Measurements from ENCODE around the gene ZNF70. TPM values are rescaled to one million over a fixed set of nuclear protein-coding genes. Genes with fewer than 3 reads are reported as not detected.
A peak's percentile ranks its signal among the peaks of the same experiment; 100 is the strongest.

ZNF70 gene
- total RNA-seq, 2 experiments from 2014 or later: 1.6 to 1.8 TPM

- H3K4me3 Mint-ChIP-seq: no peak overlapping the region
- POLR2A ChIA-PET: no interaction called here
- peaks cover 29% of the 10 kb centered on the region for H3K4me1 Mint-ChIP-seq
- CTCF ChIA-PET: no interaction called here
- DNase-seq: peak; percentile 34
- no peaks in the 10 kb centered on the region for H3K27me3 Mint-ChIP-seq
- no peaks in the 10 kb centered on the region for H3K36me3 Mint-ChIP-seq (ENCODE audit: low read depth)
- H3K9me3 Mint-ChIP-seq: no peaks in the 10 kb centered on the region
- H3K27ac Mint-ChIP-seq: peak overlapping the region; percentile 3
These were observed 33.4 kb upstream of the ZNF70 start for GRCh38 chr22:23784215-23784732.

GRCh38 chr22:23783265-23784150 lies 32.6 kb upstream of the ZNF70 start:
- H3K27me3 Mint-ChIP-seq: no peaks in the 10 kb centered on the region
- no peak overlapping the region for H3K27ac Mint-ChIP-seq
- H3K36me3 Mint-ChIP-seq (ENCODE audit: low read depth): no peaks in the 10 kb centered on the region

GRCh38 chr22:23782703-23783102 lies 31.8 kb upstream of the ZNF70 start:
- no peak overlapping the region for H3K27ac Mint-ChIP-seq

More at GRCh38 chr22:23783265-23784150, 32.6 kb upstream of the ZNF70 start:
- ChIA-PET POLR2A (no interaction called here), CTCF (interaction anchor here (1.0 kb wide), 1 partner anchor 66 kb away, joined by 3 read pairs; no protein-coding TSS in a partner anchor)
- no peaks in the 10 kb centered on the region for H3K9me3 Mint-ChIP-seq
- H3K4me3 Mint-ChIP-seq: no peak overlapping the region
- peaks cover 23% of the 10 kb centered on the region for H3K4me1 Mint-ChIP-seq
- no peak for DNase-seq

GRCh38 chr22:23782252-23782651 lies 31.3 kb upstream of the ZNF70 start:
- ChIA-PET POLR2A (no interaction called here), CTCF (interaction anchor here (1.0 kb wide), 1 partner anchor 67 kb away, joined by 3 read pairs; no protein-coding TSS in a partner anchor)
- no peak overlapping the region for H3K27ac Mint-ChIP-seq
- peaks cover 13% of the 10 kb centered on the region for H3K4me1 Mint-ChIP-seq
- DNase-seq: no peak
- H3K36me3 Mint-ChIP-seq (ENCODE audit: low read depth): no peaks in the 10 kb centered on the region
- no peak overlapping the region for H3K4me3 Mint-ChIP-seq
- H3K9me3 Mint-ChIP-seq: no peaks in the 10 kb centered on the region
- no peaks in the 10 kb centered on the region for H3K27me3 Mint-ChIP-seq

More at GRCh38 chr22:23782703-23783102, 31.8 kb upstream of the ZNF70 start:
- no peaks in the 10 kb centered on the region for H3K27me3 Mint-ChIP-seq
- POLR2A ChIA-PET: no interaction called here
- H3K4me3 Mint-ChIP-seq: no peak overlapping the region
- H3K36me3 Mint-ChIP-seq (ENCODE audit: low read depth): no peaks in the 10 kb centered on the region
- peaks cover 16% of the 10 kb centered on the region for H3K4me1 Mint-ChIP-seq
- DNase-seq: no peak
- CTCF ChIA-PET: interaction anchor here (1.0 kb wide), 1 partner anchor 67 kb away, joined by 3 read pairs; no protein-coding TSS in a partner anchor
- no peaks in the 10 kb centered on the region for H3K9me3 Mint-ChIP-seq

- ChIA-PET POLR2A (no interaction called here), CTCF (no interaction called here)
- H3K36me3 Mint-ChIP-seq (ENCODE audit: low read depth): no peaks in the 10 kb centered on the region
- H3K9me3 Mint-ChIP-seq: no peaks in the 10 kb centered on the region
- no peak overlapping the region for H3K27ac Mint-ChIP-seq
- no peaks in the 10 kb centered on the region for H3K27me3 Mint-ChIP-seq
- H3K4me3 Mint-ChIP-seq: no peak overlapping the region
- DNase-seq: no peak
- H3K4me1 Mint-ChIP-seq: peaks cover 12% of the 10 kb centered on the region
These were observed 30.7 kb upstream of the ZNF70 start for GRCh38 chr22:23781511-23782183.

- CTCF ChIA-PET: no interaction called here
- no peak overlapping the region for H3K4me3 Mint-ChIP-seq
- H3K36me3 Mint-ChIP-seq (ENCODE audit: low read depth): no peaks in the 10 kb centered on the region
- H3K27me3 Mint-ChIP-seq: no peaks in the 10 kb centered on the region
- no peak overlapping the region for H3K27ac Mint-ChIP-seq
- peaks cover 6% of the 10 kb centered on the region for H3K4me1 Mint-ChIP-seq
- POLR2A ChIA-PET: interaction anchor here (1.0 kb wide), 1 partner anchor 14 kb away, joined by 3 read pairs; no protein-coding TSS in a partner anchor
- DNase-seq: no peak
- no peaks in the 10 kb centered on the region for H3K9me3 Mint-ChIP-seq
These were observed 30.2 kb upstream of the ZNF70 start for GRCh38 chr22:23781065-23781464.

GRCh38 chr22:23780146-23780748 lies 29.3 kb upstream of the ZNF70 start:
- ChIA-PET CTCF (no interaction called here), POLR2A (interaction anchor here (1.0 kb wide), 1 partner anchor 13 kb away, joined by 3 read pairs; no protein-coding TSS in a partner anchor)
- H3K9me3 Mint-ChIP-seq: no peaks in the 10 kb centered on the region
- H3K27ac Mint-ChIP-seq: no peak overlapping the region
- H3K4me1 Mint-ChIP-seq: peaks cover 4% of the 10 kb centered on the region
- no peaks in the 10 kb centered on the region for H3K36me3 Mint-ChIP-seq (ENCODE audit: low read depth)
- no peaks in the 10 kb centered on the region for H3K27me3 Mint-ChIP-seq
- no peak overlapping the region for H3K4me3 Mint-ChIP-seq
- no peak for DNase-seq

- H3K9me3 Mint-ChIP-seq: no peaks in the 10 kb centered on the region
- ChIA-PET CTCF (no interaction called here), POLR2A (no interaction called here)
- DNase-seq: no peak
- H3K27me3 Mint-ChIP-seq: no peaks in the 10 kb centered on the region
- no peak overlapping the region for H3K4me3 Mint-ChIP-seq
- no peak overlapping the region for H3K27ac Mint-ChIP-seq
- H3K36me3 Mint-ChIP-seq (ENCODE audit: low read depth): no peaks in the 10 kb centered on the region
- peaks cover 4% of the 10 kb centered on the region for H3K4me1 Mint-ChIP-seq
These were observed 28.8 kb upstream of the ZNF70 start for GRCh38 chr22:23779731-23780130.

GRCh38 chr22:23779083-23779482 lies 28.2 kb upstream of the ZNF70 start:
- ChIA-PET POLR2A (no interaction called here), CTCF (no interaction called here)
- no peak for DNase-seq
- no peak overlapping the region for H3K4me3 Mint-ChIP-seq
- no peak overlapping the region for H3K27ac Mint-ChIP-seq
- H3K36me3 Mint-ChIP-seq (ENCODE audit: low read depth): no peaks in the 10 kb centered on the region
- peaks cover 5% of the 10 kb centered on the region for H3K27me3 Mint-ChIP-seq
- no peaks in the 10 kb centered on the region for H3K4me1 Mint-ChIP-seq
- H3K9me3 Mint-ChIP-seq: no peaks in the 10 kb centered on the region

- H3K36me3 Mint-ChIP-seq (ENCODE audit: low read depth): no peaks in the 10 kb centered on the region
- ChIA-PET POLR2A (interaction anchor here (1.1 kb wide), 1 partner anchor 11 kb away, joined by 3 read pairs; no protein-coding TSS in a partner anchor), CTCF (no interaction called here)
- no peaks in the 10 kb centered on the region for H3K9me3 Mint-ChIP-seq
- H3K4me3 Mint-ChIP-seq: no peak overlapping the region
- no peak for DNase-seq
- peaks cover 10% of the 10 kb centered on the region for H3K27me3 Mint-ChIP-seq
- H3K4me1 Mint-ChIP-seq: no peaks in the 10 kb centered on the region
- no peak overlapping the region for H3K27ac Mint-ChIP-seq
These were observed 27.6 kb upstream of the ZNF70 start for GRCh38 chr22:23778577-23778900.

GRCh38 chr22:23777776-23778576 lies 27.1 kb upstream of the ZNF70 start:
- DNase-seq: no peak
- Mint-ChIP-seq H3K4me1 (peaks cover 5% of the 10 kb centered on the region), H3K27me3 (peaks cover 15% of the 10 kb centered on the region), H3K27ac (no peak overlapping the region), H3K9me3 (no peaks in the 10 kb centered on the region), H3K36me3 (ENCODE audit: low read depth) (no peaks in the 10 kb centered on the region), H3K4me3 (no peak overlapping the region)
- ChIA-PET POLR2A (interaction anchor here (1.1 kb wide), 1 partner anchor 11 kb away, joined by 3 read pairs; no protein-coding TSS in a partner anchor), CTCF (no interaction called here)

- Mint-ChIP-seq H3K4me3 (no peak overlapping the region), H3K9me3 (no peaks in the 10 kb centered on the region), H3K27ac (no peak overlapping the region), H3K36me3 (ENCODE audit: low read depth) (no peaks in the 10 kb centered on the region), H3K4me1 (peaks cover 15% of the 10 kb centered on the region), H3K27me3 (peaks cover 16% of the 10 kb centered on the region)
- DNase-seq: no peak
- CTCF ChIA-PET: interaction anchor here (0.8 to 1.1 kb wide), 2 partner anchors 12 to 74 kb away, joined by 4 to 5 read pairs; no protein-coding TSS in a partner anchor
- POLR2A ChIA-PET: interaction anchor here (2.5 kb wide), 1 partner anchor 10 kb away, joined by 17 read pairs; the partner anchor contains the start of gene SMARCB1
These were observed 25.0 kb upstream of the ZNF70 start for GRCh38 chr22:23775779-23776375.
